ENCODE measurements around the gene THRB. TPM values are rescaled to one million over a fixed set of nuclear protein-coding genes. Genes with fewer than 3 reads are reported as not detected.

Gene THRB
- total and polyA plus RNA-seq, 11 donors = 4.8 to 28.5 (median 21.0) TPM

DNA sequence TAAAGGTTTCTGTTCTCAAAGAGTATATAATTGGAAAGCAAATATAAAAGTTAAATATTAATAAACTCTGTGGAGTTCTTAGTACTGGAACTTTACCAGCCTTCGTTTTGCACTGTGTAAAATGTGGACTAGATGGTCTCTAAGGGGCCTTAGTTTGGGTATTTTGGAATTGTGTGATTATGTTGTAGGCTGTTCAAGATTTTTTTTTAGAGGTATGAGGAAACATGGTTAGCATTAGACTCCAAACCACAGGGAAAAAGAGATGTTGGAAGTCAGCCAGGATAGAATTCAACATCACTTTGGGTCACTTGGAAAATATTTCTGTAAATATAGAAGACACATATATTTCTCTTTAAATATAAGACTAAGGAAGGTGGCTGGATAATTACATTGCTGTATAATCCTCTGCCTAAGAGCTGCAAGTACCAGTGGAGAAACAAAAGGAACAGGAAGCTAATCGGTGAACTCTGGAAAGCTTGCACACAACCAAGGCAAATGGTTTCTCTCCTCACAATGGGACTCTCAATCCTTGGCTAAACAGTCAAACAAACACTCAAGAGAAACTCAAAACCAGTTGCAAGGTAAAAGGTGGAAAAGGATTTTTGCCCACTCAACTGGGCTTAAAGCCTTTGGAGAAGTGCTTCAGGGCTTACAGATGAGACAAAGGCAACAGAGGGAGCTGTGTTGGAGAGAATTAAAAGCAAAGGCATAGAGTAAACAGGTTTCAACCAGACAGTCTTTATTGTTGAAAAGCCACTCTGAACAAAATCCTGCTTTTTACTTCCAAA is 407.8 kb downstream of the THRB start:
- DNase-seq (no peak), ATAC-seq (no peak)
- Histone ChIP-seq H3K27ac (peak overlapping the region in 3 of 12 donors; percentile 8 to 36 (median 18)), H3K27me3 (no peaks in the 10 kb centered on the region), H3K4me3 (no peak overlapping the region), H3K9me3 (no peaks in the 10 kb centered on the region), H3K36me3 (no peaks in the 10 kb centered on the region), H3K4me1 (peaks cover 0 to 9% (median 0%) of the 10 kb centered on the region in 12 donors)
- no peak for TF ChIP-seq POLR2A (IDR thresholded peaks at IDR 0.05)
- TF ChIP-seq, protein P1, sequence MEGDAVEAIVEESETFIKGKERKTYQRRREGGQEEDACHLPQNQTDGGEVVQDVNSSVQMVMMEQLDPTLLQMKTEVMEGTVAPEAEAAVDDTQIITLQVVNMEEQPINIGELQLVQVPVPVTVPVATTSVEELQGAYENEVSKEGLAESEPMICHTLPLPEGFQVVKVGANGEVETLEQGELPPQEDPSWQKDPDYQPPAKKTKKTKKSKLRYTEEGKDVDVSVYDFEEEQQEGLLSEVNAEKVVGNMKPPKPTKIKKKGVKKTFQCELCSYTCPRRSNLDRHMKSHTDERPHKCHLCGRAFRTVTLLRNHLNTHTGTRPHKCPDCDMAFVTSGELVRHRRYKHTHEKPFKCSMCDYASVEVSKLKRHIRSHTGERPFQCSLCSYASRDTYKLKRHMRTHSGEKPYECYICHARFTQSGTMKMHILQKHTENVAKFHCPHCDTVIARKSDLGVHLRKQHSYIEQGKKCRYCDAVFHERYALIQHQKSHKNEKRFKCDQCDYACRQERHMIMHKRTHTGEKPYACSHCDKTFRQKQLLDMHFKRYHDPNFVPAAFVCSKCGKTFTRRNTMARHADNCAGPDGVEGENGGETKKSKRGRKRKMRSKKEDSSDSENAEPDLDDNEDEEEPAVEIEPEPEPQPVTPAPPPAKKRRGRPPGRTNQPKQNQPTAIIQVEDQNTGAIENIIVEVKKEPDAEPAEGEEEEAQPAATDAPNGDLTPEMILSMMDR (IDR thresholded peaks at IDR 0.05) = no peak
- 48 to 65% (median 55%) methylated on average over 2 of the region's 2 CpGs for WGBS, 4 donors
- intact Hi-C loops (cut with DNase I) = no loop called here

DNA sequence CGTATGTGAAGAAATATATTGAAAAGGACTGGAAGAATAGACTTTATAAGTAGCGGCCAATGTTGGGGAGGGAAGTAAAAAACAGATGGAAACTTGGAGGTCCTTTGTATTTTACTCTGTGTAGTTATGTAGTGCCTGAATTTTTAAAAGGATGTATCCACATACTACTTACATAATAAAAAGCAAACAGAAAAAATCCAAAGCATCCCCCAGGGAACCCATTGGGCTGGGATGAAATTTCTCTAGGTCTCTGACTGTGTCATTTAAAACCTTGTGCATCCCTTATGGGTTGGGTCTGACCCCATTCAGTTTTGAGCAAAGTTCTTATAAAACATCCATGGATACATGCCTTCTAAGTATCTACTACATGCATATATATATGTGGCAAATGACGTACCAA is 408.4 kb downstream of the THRB start:
- intact Hi-C loops (cut with DNase I) = no loop called here
- Histone ChIP-seq H3K4me3 (no peak overlapping the region), H3K27ac (peak overlapping the region in 2 of 12 donors; percentile 14 to 18), H3K27me3 (no peaks in the 10 kb centered on the region), H3K4me1 (peaks cover 0 to 9% (median 0%) of the 10 kb centered on the region in 12 donors), H3K36me3 (no peaks in the 10 kb centered on the region), H3K9me3 (no peaks in the 10 kb centered on the region)
- TF ChIP-seq, protein P1 (IDR thresholded peaks at IDR 0.05) = no peak
- TF ChIP-seq POLR2A (IDR thresholded peaks at IDR 0.05) = no peak
- 82 to 86% (median 83%) methylated on average over 3 of the region's 3 CpGs for WGBS, 4 donors
- no peak for DNase-seq
- no peak for ATAC-seq

DNA sequence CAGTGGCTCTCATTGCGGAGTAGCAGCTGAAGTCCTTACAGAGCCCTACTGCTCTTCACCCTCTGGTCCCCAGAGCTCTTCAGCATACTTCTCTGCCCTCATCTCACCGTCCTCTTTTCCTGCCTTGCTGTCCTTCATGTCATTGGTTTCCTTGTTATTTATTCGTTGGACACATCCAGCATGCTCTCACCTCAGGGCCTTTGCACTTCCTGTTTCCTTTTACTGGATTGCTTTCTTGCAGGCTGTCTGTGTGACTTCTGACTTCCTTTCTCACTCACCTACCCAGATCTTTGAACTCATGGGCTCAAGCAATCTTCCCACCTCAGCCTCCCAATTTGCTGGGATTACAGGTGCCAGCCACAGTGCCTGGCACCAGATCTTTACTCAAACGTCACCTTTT is 422.5 kb downstream of the THRB start:
- intact Hi-C loops (cut with DNase I) = loop anchor here in 1 of 10 donors (5.0 kb wide), 1 partner anchor 165 kb away; no protein-coding TSS in a partner anchor
- Histone ChIP-seq H3K27me3 (no peaks in the 10 kb centered on the region), H3K4me1 (no peaks in the 10 kb centered on the region), H3K27ac (no peak overlapping the region), H3K4me3 (no peak overlapping the region), H3K9me3 (peaks cover 0 to 11% (median 0%) of the 10 kb centered on the region in 12 donors), H3K36me3 (no peaks in the 10 kb centered on the region)
- DNase-seq = no peak
- TF ChIP-seq, protein P1 (IDR thresholded peaks at IDR 0.05) = no peak
- no peak for TF ChIP-seq POLR2A (IDR thresholded peaks at IDR 0.05)
- 69 to 75% (median 73%) methylated on average over 4 of the region's 4 CpGs for WGBS, 4 donors
- ATAC-seq = no peak

DNA sequence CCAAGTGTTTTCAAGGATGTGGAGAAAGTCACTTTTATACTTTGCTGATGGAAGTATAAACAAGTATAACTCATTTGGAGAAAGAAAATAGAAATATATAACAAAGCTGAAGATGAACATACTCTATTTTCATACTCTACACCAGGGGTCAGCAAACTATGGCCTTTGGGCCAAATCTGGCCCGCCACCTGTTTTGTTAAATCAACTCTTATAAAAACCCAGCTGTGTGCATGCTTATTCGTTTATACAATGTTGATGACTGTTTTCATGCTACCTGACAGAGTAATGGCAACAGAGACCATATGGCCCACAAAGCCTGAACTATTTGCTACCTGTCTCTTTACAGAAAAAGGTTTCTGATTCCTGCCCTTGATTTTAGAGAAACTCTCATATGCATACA is 425.6 kb downstream of the THRB start:
- ATAC-seq (peak in 1 of 4 donors; percentile 42), DNase-seq (peak in 1 of 5 donors; percentile 31)
- Histone ChIP-seq H3K27me3 (no peaks in the 10 kb centered on the region), H3K4me3 (no peak overlapping the region), H3K4me1 (no peaks in the 10 kb centered on the region), H3K27ac (no peak overlapping the region), H3K36me3 (no peaks in the 10 kb centered on the region), H3K9me3 (no peaks in the 10 kb centered on the region)
- intact Hi-C loops (cut with DNase I) = loop anchor here in 4 of 10 donors (2.0 to 10.0 kb wide), 3 partner anchors 166 to 170 kb away; no protein-coding TSS in a partner anchor
- 51 to 69% (median 57%) methylated on average over 2 of the region's 2 CpGs for WGBS, 4 donors
- TF ChIP-seq POLR2A (IDR thresholded peaks at IDR 0.05) = no peak
- TF ChIP-seq, protein P1 (IDR thresholded peaks at IDR 0.05) = peak in 10 of 12 donors; percentile 22 to 50 (median 40)

All from heart left ventricle (tissue), 16 donors.